Tibial nerve (tissue), 4 donors: ENCODE results near the gene IP6K1.

Experiments
- EP300 ChIP-seq, 2 donors: sonication (generic); formaldehyde crosslinking; IDR thresholded peaks; one replicate each; pipeline ENCODE4 v1.6.1; 2017; ENCODE audit warnings: antibody characterized with exemption in 2 of 2, mild to moderate bottlenecking in 1 of 2
- POLR2A ChIP-seq, 2 donors: fragments of 450-650 bp; IDR thresholded peaks; one replicate each; pipeline ENCODE4 v1.6.1; 2017; ENCODE audit warnings: antibody characterized with exemption in 2 of 2, mild to moderate bottlenecking in 2 of 2, moderate library complexity in 2 of 2
- TF ChIP-seq, protein P1 (sequence below), 5 experiments: fragments of 200-600 bp in 3 of 5; fragments of 450-650 bp in 2 of 5; sonication (generic) in 3 of 5; IDR thresholded peaks; one replicate each; pipeline ENCODE4 v1.5.1; 2016 to 2019; ENCODE audit warnings: antibody characterized with exemption in 5 of 5, mild to moderate bottlenecking in 3 of 5, moderate library complexity in 2 of 5

DNA sequence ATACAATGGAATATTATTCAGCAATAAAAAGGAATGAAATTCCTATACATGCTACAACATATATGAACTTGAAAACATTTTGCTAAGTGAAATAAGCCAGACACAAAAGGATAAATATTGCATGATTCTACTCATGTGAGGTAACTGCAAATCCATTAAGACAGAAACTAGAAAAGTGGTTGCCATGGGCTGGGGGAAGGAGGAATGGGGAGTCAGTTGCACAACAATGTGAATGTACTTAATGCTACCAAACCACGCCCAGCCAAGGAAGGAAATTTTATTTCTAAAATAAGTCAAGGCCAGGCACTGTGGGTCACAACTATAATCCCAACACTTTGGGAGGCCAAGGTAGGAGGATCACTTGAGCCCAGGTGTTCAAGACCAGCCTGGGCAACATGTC lies 52.8 kb downstream of the IP6K1 start:
- no peak for TF ChIP-seq POLR2A (IDR thresholded peaks at IDR 0.05)
- TF ChIP-seq, protein P1, sequence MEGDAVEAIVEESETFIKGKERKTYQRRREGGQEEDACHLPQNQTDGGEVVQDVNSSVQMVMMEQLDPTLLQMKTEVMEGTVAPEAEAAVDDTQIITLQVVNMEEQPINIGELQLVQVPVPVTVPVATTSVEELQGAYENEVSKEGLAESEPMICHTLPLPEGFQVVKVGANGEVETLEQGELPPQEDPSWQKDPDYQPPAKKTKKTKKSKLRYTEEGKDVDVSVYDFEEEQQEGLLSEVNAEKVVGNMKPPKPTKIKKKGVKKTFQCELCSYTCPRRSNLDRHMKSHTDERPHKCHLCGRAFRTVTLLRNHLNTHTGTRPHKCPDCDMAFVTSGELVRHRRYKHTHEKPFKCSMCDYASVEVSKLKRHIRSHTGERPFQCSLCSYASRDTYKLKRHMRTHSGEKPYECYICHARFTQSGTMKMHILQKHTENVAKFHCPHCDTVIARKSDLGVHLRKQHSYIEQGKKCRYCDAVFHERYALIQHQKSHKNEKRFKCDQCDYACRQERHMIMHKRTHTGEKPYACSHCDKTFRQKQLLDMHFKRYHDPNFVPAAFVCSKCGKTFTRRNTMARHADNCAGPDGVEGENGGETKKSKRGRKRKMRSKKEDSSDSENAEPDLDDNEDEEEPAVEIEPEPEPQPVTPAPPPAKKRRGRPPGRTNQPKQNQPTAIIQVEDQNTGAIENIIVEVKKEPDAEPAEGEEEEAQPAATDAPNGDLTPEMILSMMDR (IDR thresholded peaks at IDR 0.05), result no peak
- no peak for TF ChIP-seq EP300 (IDR thresholded peaks at IDR 0.05)
